ENCODE data around the gene EMILIN2.

DNA sequence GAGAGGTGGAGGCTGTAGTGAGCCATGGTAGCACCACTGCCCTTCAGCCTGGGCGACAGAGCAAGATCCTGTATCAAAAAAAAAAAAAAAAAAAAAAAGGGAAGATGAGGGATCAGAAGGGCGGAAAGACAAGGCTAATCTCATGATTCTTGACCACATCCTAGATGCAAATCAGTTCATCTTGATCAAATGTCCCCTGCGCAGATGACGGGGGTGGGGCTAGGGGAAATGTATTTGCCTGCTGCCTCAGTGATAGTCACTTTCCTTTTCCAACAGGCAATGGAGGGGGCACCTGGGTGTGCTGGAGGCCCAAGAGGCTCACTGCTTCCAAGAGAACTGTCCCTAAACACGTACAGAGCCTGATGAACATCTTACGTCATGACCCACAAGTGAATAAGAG lies 3.7 kb upstream of the EMILIN2 start:
- no peak for TF ChIP-seq POLR2A (IDR thresholded peaks at IDR 0.05; ENCODE audit: low read length)
- no peak for TF ChIP-seq GATA1 (IDR thresholded peaks at IDR 0.05; ENCODE audit: low read depth, low read length)
